Measurements from ENCODE around the gene PRR22. TPM values are rescaled to one million over a fixed set of nuclear protein-coding genes. Genes with fewer than 3 reads are reported as not detected.

The PRR22 gene
- polyA plus RNA-seq, 1 experiment = 0.16 TPM

DNA sequence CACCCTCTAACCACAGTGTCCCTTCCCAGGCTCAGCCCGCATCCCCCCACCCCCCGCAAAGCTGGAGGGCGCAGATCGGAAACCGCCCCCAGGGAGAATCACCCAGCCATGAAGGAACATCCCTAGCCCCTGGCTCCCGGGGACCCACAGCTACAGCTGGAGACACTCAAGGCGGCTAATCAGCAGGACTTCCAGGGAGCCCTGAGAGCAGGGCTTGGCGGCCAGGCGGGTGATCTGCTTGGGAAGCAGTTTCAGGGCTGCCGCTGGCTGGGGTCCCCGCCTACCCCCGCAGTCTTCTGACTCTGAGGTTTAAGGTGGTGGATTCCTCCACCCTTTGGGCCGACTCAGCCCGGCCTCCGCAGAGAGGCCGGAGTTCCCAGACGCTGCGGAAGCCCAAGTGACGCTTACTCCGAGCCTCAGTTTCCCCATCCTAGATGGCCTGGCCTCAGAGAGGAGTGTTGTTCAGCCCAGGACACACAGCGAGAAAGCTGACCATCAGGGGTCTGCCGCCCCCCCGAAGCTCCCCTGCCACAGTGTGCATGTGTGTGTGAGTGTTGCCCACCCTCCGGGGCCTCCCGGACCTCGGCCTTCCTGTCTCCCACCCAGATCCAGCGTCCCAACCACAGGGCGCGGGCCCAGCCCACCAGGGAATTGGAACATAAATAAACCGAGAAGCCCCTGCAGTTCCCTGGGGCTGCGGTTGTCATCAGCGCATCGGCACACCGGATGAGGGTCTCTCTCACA lies 45.2 kb upstream of the PRR22 start:
- ChIA-PET CTCF (interaction anchor here (0.6 to 3.2 kb wide), 2 partner anchors 26 to 48 kb away, joined by 3 to 24 read pairs; no protein-coding TSS in a partner anchor), POLR2A (interaction anchor here (0.7 to 1.0 kb wide), 2 partner anchors 51 to 62 kb away, joined by 3 to 4 read pairs; no protein-coding TSS in a partner anchor)
- no peaks in the 10 kb centered on the region; the same call in 1 of the 2 replicates for H3K9me3 ChIP-seq (ENCODE audit: control insufficient read depth, insufficient read depth, low read length)
- no peak overlapping the region for H3K4me3 ChIP-seq (ENCODE audit: low read depth, low read length)
- no peak for DNase-seq (ENCODE audit: low read depth, low spot score)
- TF ChIP-seq, protein P1, sequence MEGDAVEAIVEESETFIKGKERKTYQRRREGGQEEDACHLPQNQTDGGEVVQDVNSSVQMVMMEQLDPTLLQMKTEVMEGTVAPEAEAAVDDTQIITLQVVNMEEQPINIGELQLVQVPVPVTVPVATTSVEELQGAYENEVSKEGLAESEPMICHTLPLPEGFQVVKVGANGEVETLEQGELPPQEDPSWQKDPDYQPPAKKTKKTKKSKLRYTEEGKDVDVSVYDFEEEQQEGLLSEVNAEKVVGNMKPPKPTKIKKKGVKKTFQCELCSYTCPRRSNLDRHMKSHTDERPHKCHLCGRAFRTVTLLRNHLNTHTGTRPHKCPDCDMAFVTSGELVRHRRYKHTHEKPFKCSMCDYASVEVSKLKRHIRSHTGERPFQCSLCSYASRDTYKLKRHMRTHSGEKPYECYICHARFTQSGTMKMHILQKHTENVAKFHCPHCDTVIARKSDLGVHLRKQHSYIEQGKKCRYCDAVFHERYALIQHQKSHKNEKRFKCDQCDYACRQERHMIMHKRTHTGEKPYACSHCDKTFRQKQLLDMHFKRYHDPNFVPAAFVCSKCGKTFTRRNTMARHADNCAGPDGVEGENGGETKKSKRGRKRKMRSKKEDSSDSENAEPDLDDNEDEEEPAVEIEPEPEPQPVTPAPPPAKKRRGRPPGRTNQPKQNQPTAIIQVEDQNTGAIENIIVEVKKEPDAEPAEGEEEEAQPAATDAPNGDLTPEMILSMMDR (IDR thresholded peaks at IDR 0.05; ENCODE audit: low read depth, low read length) = no peak
- H3K27ac ChIP-seq (ENCODE audit: low read depth, low read length) = no peak overlapping the region
- peaks cover 2% of the 10 kb centered on the region for H3K27me3 ChIP-seq (ENCODE audit: control insufficient read depth, insufficient read depth, low read length)

- Histone ChIP-seq H3K4me3 (ENCODE audit: low read depth, low read length) (peak overlapping the region; percentile 79), H3K27ac (ENCODE audit: low read depth, low read length) (peak overlapping the region; percentile 77), H3K9me3 (ENCODE audit: control insufficient read depth, insufficient read depth, low read length) (no peaks in the 10 kb centered on the region; the same call in 1 of the 2 replicates), H3K27me3 (ENCODE audit: control insufficient read depth, insufficient read depth, low read length) (peaks cover 2% of the 10 kb centered on the region)
- TF ChIP-seq, protein P1 (IDR thresholded peaks at IDR 0.05; ENCODE audit: low read depth, low read length) = no peak
- CTCF ChIA-PET = interaction anchor here (0.6 to 3.2 kb wide), 5 partner anchors 20 to 64 kb away, joined by 3 to 24 read pairs (median 3); no protein-coding TSS in a partner anchor
- DNase-seq (ENCODE audit: low read depth, low spot score) = no peak
- POLR2A ChIA-PET = interaction anchor here (0.6 to 1.9 kb wide), 13 partner anchors 12 to 125 kb away, joined by 3 to 30 read pairs (median 4); partner anchors contain the start of genes CATSPERD, LONP1, NDUFA11 and VMAC
These were observed 44.4 kb upstream of the PRR22 start for GRCh38 chr19:5828661-5829566.

- H3K4me3 ChIP-seq (ENCODE audit: low read depth, low read length) = peak overlapping the region; percentile 79
- DNase-seq (ENCODE audit: low read depth, low spot score) = peak; percentile 73
- ChIA-PET CTCF (interaction anchor here (0.6 to 3.2 kb wide), 4 partner anchors 19 to 65 kb away, joined by 3 to 24 read pairs (median 4); no protein-coding TSS in a partner anchor), POLR2A (interaction anchor here (0.5 to 1.9 kb wide), 14 partner anchors 13 to 126 kb away, joined by 3 to 30 read pairs (median 4); partner anchors contain the start of genes CATSPERD, FUT3, LONP1 and NDUFA11)
- H3K27me3 ChIP-seq (ENCODE audit: control insufficient read depth, insufficient read depth, low read length) = peaks cover 2% of the 10 kb centered on the region
- H3K9me3 ChIP-seq (ENCODE audit: control insufficient read depth, insufficient read depth, low read length) = no peaks in the 10 kb centered on the region; the same call in 1 of the 2 replicates
- TF ChIP-seq, protein P1 (IDR thresholded peaks at IDR 0.05; ENCODE audit: low read depth, low read length) = no peak
- H3K27ac ChIP-seq (ENCODE audit: low read depth, low read length) = peak overlapping the region; percentile 77
These were observed 43.5 kb upstream of the PRR22 start for GRCh38 chr19:5827891-5828660.

GRCh38 chr19:5827342-5827890 lies 42.9 kb upstream of the PRR22 start:
- TF ChIP-seq, protein P1 (IDR thresholded peaks at IDR 0.05; ENCODE audit: low read depth, low read length) = no peak
- no peaks in the 10 kb centered on the region; the same call in 1 of the 2 replicates for H3K9me3 ChIP-seq (ENCODE audit: control insufficient read depth, insufficient read depth, low read length)
- POLR2A ChIA-PET = interaction anchor here (0.5 to 1.9 kb wide), 10 partner anchors 14 to 127 kb away, joined by 3 to 30 read pairs (median 5); partner anchors contain the start of genes FUT3, NDUFA11 and VMAC
- CTCF ChIA-PET = interaction anchor here (1.3 to 3.2 kb wide), 3 partner anchors 19 to 66 kb away, joined by 3 to 24 read pairs (median 5); no protein-coding TSS in a partner anchor
- H3K4me3 ChIP-seq (ENCODE audit: low read depth, low read length) = peak overlapping the region; percentile 79
- no peak overlapping the region for H3K27ac ChIP-seq (ENCODE audit: low read depth, low read length)
- no peak for DNase-seq (ENCODE audit: low read depth, low spot score)
- H3K27me3 ChIP-seq (ENCODE audit: control insufficient read depth, insufficient read depth, low read length) = peaks cover 2% of the 10 kb centered on the region
